GM23338 (cell line): ENCODE results near the gene BCAS3. TPM values are rescaled to one million over a fixed set of nuclear protein-coding genes. Genes with fewer than 3 reads are reported as not detected.

Experiments used
- ATAC-seq: fragments of 200-7000 bp; cut with Tn5 transposase; 3 replicates; pipeline ENCODE4 v1.9.1; 2020
- DNase-seq: peaks from one replicate; pipeline ENCODE4 v3.0.0-alpha.2; 2015; ENCODE audit warnings: low spot score
- H2AFZ ChIP-seq: fragments of 200-600 bp; sonication (generic); 2 replicates; pipeline ENCODE4 v1.8.0; 2016; ENCODE audit warnings: antibody characterized with exemption, mild to moderate bottlenecking, moderate library complexity
- H3F3A ChIP-seq: fragments of 200-600 bp; sonication (generic); replicated peaks from 2 replicates; pipeline ENCODE4 v1.8.0; 2017; ENCODE audit warnings: antibody characterized with exemption, mixed run types, low read depth
- H3K27ac ChIP-seq: fragments of 200-600 bp; sonication (generic); 2 replicates; pipeline ENCODE4 v1.6.1; 2016; ENCODE audit warnings: low read depth
- H3K27me3 ChIP-seq: fragments of 200-600 bp; sonication (generic); 2 replicates; pipeline ENCODE4 v1.8.0; 2016; ENCODE audit warnings: mild to moderate bottlenecking, mixed run types, moderate library complexity; ENCODE audit not compliant: insufficient read depth
- H3K36me3 ChIP-seq: fragments of 200-600 bp; sonication (generic); 2 replicates; pipeline ENCODE4 v1.8.0; 2016; ENCODE audit warnings: mild to moderate bottlenecking; ENCODE audit not compliant: insufficient read depth
- H3K4me1 ChIP-seq: fragments of 200-600 bp; sonication (generic); 2 replicates; pipeline ENCODE4 v1.8.0; 2016; ENCODE audit warnings: mild to moderate bottlenecking, moderate library complexity; ENCODE audit not compliant: insufficient read depth
- H3K4me2 ChIP-seq: fragments of 200-600 bp; sonication (generic); 2 replicates; pipeline ENCODE4 v1.7.1; 2017; ENCODE audit warnings: mixed run types
- H3K4me3 ChIP-seq: fragments of 200-600 bp; sonication (generic); 2 replicates; pipeline ENCODE4 v1.6.1; 2016; ENCODE audit warnings: mixed run types
- H3K79me2 ChIP-seq: fragments of 200-600 bp; sonication (generic); replicated peaks from 2 replicates; pipeline ENCODE4 v1.8.0; 2017; ENCODE audit warnings: mild to moderate bottlenecking; ENCODE audit not compliant: insufficient read depth
- H3K9me2 ChIP-seq: fragments of 200-600 bp; sonication (generic); 2 replicates; pipeline ENCODE4 v1.8.0; 2017; ENCODE audit not compliant: insufficient read depth
- H4K20me1 ChIP-seq: fragments of 200-600 bp; sonication (generic); replicated peaks from 2 replicates; pipeline ENCODE4 v1.8.0; 2017; ENCODE audit warnings: mild to moderate bottlenecking; ENCODE audit not compliant: insufficient read depth
- H3K27ac Mint-ChIP-seq: 2 replicates; pipeline ENCODE4 v1.8.0; 2020; ENCODE audit warnings: inconsistent platforms, mild to moderate bottlenecking, moderate library complexity, mixed read lengths
- H3K27me3 Mint-ChIP-seq: 3 replicates; pipeline ENCODE4 v1.8.0; 2022; ENCODE audit warnings: low read depth, mild to moderate bottlenecking, moderate library complexity, mixed read lengths, inconsistent platforms; ENCODE audit not compliant: insufficient read depth, poor library complexity
- H3K36me3 Mint-ChIP-seq: 3 replicates; pipeline ENCODE4 v1.8.0; 2021; ENCODE audit warnings: low read depth, mild to moderate bottlenecking, inconsistent platforms, moderate library complexity, mixed read lengths
- H3K4me1 Mint-ChIP-seq: 3 replicates; pipeline ENCODE4 v1.8.0; 2020; ENCODE audit warnings: mild to moderate bottlenecking, inconsistent platforms, mixed read lengths
- H3K4me3 Mint-ChIP-seq: 3 replicates; pipeline ENCODE4 v1.8.0; 2021; ENCODE audit warnings: moderate library complexity, mild to moderate bottlenecking, inconsistent platforms, mixed read lengths
- H3K9me3 Mint-ChIP-seq: 3 replicates; pipeline ENCODE4 v1.8.0; 2020; ENCODE audit warnings: moderate library complexity, mild to moderate bottlenecking, inconsistent platforms, mixed read lengths
- CREB1 ChIP-seq: fragments of 250-450 bp; sonication (Bioruptor Pico); IDR thresholded peaks from 2 replicates; pipeline ENCODE4 v1.5.0; 2020; ENCODE audit warnings: low read depth, mild to moderate bottlenecking, moderate library complexity
- EZH2 ChIP-seq: fragments of 200-600 bp; sonication (generic); IDR thresholded peaks from one replicate; pipeline ENCODE4 v1.8.0; 2017; ENCODE audit warnings: antibody characterized with exemption, mild to moderate bottlenecking, low read depth; ENCODE audit not compliant: unreplicated experiment
- EZH2phosphoT487 ChIP-seq: fragments of 200-600 bp; sonication (generic); IDR thresholded peaks from one replicate; pipeline ENCODE4 v1.8.1; 2018; ENCODE audit warnings: antibody characterized with exemption; ENCODE audit not compliant: unreplicated experiment
- JUNB ChIP-seq: IDR thresholded peaks from one replicate; pipeline ENCODE4 v1.6.1; 2016; ENCODE audit warnings: antibody characterized with exemption; ENCODE audit not compliant: unreplicated experiment
- NANOG ChIP-seq: IDR thresholded peaks from 2 replicates; pipeline ENCODE4 v1.6.1; 2016; ENCODE audit warnings: antibody characterized with exemption, borderline replicate concordance
- POLR2AphosphoS5 ChIP-seq: IDR thresholded peaks from 2 replicates; pipeline ENCODE4 v1.6.1; 2016; ENCODE audit warnings: antibody characterized with exemption, low read depth
- STAT1 ChIP-seq: IDR thresholded peaks from one replicate; pipeline ENCODE4 v1.6.1; 2016; ENCODE audit warnings: antibody characterized with exemption; ENCODE audit not compliant: unreplicated experiment
- ZNF114 ChIP-seq: fragments of 250-450 bp; sonication (Bioruptor Pico); IDR thresholded peaks from 2 replicates; pipeline ENCODE4 v1.5.0; 2020; ENCODE audit warnings: mild to moderate bottlenecking, moderate library complexity
- ZNF331 ChIP-seq: fragments of 250-450 bp; sonication (Bioruptor Pico); IDR thresholded peaks from 2 replicates; pipeline ENCODE4 v1.5.0; 2020; ENCODE audit warnings: low read depth, mild to moderate bottlenecking, moderate library complexity
- polyA plus RNA-seq: library from polyadenylated mRNA; unstranded; fragments of >200 nt; fragmentation: Nextera tagmentation; extraction: Ambion mirVana; gene quantifications from 2 replicates; pipeline ENCODE4 v1.2.1, GENCODE V29; 2016
- total RNA-seq: library from RNA; depleted of rRNA; stranded (reverse); fragments of >200 nt; shearing (Covaris generic); gene quantifications from 2 replicates; pipeline ENCODE4 v1.2.3, GENCODE V29; 2014
- TF ChIP-seq, protein P1 (sequence below), 2 experiments: fragments of 200-600 bp in 1 of 2; sonication (generic) in 1 of 2; conservative IDR thresholded peaks; 2 replicates each; pipeline versions ENCODE4 v1.5.1 to v1.6.1; 2016 to 2017; ENCODE audit warnings: antibody characterized with exemption in 2 of 2, low read depth in 2 of 2, mild to moderate bottlenecking in 2 of 2, moderate library complexity in 1 of 2
- TF ChIP-seq, protein P2 (sequence below): IDR thresholded peaks from 2 replicates; pipeline ENCODE4 v1.6.1; 2016; ENCODE audit warnings: antibody characterized with exemption
- TF ChIP-seq, protein P3 (sequence below): fragments of 250-450 bp; sonication (Bioruptor Pico); IDR thresholded peaks from 2 replicates; pipeline ENCODE4 v1.5.0; 2020; ENCODE audit warnings: mild to moderate bottlenecking, moderate library complexity
- TF ChIP-seq, protein P4 (sequence below): IDR thresholded peaks from one replicate; pipeline ENCODE4 v1.6.1; 2018; ENCODE audit warnings: antibody characterized with exemption; ENCODE audit not compliant: unreplicated experiment

The BCAS3 gene
- total and polyA plus RNA-seq, 2 experiments from 2014 or later = 8.2 to 28.0 TPM

DNA sequence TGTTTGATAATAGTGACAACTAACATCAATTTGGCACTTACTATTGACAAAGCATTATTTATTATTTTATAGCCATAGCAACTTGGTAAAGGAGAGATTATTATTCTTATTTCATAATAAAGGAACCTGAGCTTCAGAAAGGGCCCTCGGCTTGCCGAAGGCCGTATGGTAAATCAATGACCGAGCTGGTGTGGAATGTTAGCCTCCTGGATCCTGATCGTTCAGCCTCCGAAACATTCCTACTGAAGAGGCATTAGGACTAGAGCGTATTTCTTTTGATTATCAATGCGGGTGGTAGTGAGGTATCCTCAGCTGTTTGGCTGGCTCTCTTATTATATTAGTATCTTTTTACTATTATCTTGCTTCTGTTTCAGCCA is 522.7 kb downstream of the BCAS3 start:
- Histone ChIP-seq H2AFZ (no peak overlapping the region), H3K79me2 (no peaks in the 10 kb centered on the region), H3K27me3 (no peaks in the 10 kb centered on the region), H3F3A (no peaks in the 10 kb centered on the region), H4K20me1 (no peaks in the 10 kb centered on the region), H3K4me1 (peaks cover 7% of the 10 kb centered on the region; the same call in 1 of the 2 replicates), H3K9me2 (no peaks in the 10 kb centered on the region), H3K27ac (no peak overlapping the region), H3K4me3 (no peak overlapping the region), H3K4me2 (no peak overlapping the region), H3K36me3 (no peaks in the 10 kb centered on the region)
- Mint-ChIP-seq H3K9me3 (no peaks in the 10 kb centered on the region), H3K36me3 (no peaks in the 10 kb centered on the region), H3K27me3 (peaks cover 2% of the 10 kb centered on the region), H3K4me3 (no peak overlapping the region), H3K27ac (no peak overlapping the region), H3K4me1 (peaks cover 9% of the 10 kb centered on the region)
- TF ChIP-seq CREB1 (CRISPR knock-in tag) (no peak), JUNB (no peak), EZH2 (no peak), ZNF331 (CRISPR knock-in tag) (no peak), STAT1 (no peak), NANOG (no peak), EZH2phosphoT487 (no peak), ZNF114 (CRISPR knock-in tag) (no peak), POLR2AphosphoS5 (no peak)
- TF ChIP-seq, protein P1, sequence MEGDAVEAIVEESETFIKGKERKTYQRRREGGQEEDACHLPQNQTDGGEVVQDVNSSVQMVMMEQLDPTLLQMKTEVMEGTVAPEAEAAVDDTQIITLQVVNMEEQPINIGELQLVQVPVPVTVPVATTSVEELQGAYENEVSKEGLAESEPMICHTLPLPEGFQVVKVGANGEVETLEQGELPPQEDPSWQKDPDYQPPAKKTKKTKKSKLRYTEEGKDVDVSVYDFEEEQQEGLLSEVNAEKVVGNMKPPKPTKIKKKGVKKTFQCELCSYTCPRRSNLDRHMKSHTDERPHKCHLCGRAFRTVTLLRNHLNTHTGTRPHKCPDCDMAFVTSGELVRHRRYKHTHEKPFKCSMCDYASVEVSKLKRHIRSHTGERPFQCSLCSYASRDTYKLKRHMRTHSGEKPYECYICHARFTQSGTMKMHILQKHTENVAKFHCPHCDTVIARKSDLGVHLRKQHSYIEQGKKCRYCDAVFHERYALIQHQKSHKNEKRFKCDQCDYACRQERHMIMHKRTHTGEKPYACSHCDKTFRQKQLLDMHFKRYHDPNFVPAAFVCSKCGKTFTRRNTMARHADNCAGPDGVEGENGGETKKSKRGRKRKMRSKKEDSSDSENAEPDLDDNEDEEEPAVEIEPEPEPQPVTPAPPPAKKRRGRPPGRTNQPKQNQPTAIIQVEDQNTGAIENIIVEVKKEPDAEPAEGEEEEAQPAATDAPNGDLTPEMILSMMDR (conservative IDR thresholded peaks at IDR 0.05; ENCODE audit: low read depth in 2 of 2) = no peak
- TF ChIP-seq, protein P2, sequence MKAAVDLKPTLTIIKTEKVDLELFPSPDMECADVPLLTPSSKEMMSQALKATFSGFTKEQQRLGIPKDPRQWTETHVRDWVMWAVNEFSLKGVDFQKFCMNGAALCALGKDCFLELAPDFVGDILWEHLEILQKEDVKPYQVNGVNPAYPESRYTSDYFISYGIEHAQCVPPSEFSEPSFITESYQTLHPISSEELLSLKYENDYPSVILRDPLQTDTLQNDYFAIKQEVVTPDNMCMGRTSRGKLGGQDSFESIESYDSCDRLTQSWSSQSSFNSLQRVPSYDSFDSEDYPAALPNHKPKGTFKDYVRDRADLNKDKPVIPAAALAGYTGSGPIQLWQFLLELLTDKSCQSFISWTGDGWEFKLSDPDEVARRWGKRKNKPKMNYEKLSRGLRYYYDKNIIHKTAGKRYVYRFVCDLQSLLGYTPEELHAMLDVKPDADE = no peak
- TF ChIP-seq, protein P3, sequence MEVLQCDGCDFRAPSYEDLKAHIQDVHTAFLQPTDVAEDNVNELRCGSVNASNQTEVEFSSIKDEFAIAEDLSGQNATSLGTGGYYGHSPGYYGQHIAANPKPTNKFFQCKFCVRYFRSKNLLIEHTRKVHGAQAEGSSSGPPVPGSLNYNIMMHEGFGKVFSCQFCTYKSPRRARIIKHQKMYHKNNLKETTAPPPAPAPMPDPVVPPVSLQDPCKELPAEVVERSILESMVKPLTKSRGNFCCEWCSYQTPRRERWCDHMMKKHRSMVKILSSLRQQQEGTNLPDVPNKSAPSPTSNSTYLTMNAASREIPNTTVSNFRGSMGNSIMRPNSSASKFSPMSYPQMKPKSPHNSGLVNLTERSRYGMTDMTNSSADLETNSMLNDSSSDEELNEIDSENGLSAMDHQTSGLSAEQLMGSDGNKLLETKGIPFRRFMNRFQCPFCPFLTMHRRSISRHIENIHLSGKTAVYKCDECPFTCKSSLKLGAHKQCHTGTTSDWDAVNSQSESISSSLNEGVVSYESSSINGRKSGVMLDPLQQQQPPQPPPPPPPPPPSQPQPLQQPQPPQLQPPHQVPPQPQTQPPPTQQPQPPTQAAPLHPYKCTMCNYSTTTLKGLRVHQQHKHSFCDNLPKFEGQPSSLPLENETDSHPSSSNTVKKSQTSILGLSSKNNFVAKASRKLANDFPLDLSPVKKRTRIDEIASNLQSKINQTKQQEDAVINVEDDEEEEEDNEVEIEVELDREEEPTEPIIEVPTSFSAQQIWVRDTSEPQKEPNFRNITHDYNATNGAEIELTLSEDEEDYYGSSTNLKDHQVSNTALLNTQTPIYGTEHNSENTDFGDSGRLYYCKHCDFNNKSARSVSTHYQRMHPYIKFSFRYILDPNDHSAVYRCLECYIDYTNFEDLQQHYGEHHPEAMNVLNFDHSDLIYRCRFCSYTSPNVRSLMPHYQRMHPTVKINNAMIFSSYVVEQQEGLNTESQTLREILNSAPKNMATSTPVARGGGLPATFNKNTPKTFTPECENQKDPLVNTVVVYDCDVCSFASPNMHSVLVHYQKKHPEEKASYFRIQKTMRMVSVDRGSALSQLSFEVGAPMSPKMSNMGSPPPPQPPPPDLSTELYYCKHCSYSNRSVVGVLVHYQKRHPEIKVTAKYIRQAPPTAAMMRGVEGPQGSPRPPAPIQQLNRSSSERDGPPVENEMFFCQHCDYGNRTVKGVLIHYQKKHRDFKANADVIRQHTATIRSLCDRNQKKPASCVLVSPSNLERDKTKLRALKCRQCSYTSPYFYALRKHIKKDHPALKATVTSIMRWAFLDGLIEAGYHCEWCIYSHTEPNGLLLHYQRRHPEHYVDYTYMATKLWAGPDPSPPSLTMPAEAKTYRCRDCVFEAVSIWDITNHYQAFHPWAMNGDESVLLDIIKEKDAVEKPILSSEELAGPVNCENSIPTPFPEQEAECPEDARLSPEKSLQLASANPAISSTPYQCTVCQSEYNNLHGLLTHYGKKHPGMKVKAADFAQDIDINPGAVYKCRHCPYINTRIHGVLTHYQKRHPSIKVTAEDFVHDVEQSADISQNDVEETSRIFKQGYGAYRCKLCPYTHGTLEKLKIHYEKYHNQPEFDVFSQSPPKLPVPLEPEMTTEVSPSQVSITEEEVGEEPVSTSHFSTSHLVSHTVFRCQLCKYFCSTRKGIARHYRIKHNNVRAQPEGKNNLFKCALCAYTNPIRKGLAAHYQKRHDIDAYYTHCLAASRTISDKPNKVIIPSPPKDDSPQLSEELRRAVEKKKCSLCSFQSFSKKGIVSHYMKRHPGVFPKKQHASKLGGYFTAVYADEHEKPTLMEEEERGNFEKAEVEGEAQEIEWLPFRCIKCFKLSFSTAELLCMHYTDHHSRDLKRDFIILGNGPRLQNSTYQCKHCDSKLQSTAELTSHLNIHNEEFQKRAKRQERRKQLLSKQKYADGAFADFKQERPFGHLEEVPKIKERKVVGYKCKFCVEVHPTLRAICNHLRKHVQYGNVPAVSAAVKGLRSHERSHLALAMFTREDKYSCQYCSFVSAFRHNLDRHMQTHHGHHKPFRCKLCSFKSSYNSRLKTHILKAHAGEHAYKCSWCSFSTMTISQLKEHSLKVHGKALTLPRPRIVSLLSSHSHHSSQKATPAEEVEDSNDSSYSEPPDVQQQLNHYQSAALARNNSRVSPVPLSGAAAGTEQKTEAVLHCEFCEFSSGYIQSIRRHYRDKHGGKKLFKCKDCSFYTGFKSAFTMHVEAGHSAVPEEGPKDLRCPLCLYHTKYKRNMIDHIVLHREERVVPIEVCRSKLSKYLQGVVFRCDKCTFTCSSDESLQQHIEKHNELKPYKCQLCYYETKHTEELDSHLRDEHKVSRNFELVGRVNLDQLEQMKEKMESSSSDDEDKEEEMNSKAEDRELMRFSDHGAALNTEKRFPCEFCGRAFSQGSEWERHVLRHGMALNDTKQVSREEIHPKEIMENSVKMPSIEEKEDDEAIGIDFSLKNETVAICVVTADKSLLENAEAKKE (CRISPR knock-in tag) = no peak
- TF ChIP-seq, protein P4, sequence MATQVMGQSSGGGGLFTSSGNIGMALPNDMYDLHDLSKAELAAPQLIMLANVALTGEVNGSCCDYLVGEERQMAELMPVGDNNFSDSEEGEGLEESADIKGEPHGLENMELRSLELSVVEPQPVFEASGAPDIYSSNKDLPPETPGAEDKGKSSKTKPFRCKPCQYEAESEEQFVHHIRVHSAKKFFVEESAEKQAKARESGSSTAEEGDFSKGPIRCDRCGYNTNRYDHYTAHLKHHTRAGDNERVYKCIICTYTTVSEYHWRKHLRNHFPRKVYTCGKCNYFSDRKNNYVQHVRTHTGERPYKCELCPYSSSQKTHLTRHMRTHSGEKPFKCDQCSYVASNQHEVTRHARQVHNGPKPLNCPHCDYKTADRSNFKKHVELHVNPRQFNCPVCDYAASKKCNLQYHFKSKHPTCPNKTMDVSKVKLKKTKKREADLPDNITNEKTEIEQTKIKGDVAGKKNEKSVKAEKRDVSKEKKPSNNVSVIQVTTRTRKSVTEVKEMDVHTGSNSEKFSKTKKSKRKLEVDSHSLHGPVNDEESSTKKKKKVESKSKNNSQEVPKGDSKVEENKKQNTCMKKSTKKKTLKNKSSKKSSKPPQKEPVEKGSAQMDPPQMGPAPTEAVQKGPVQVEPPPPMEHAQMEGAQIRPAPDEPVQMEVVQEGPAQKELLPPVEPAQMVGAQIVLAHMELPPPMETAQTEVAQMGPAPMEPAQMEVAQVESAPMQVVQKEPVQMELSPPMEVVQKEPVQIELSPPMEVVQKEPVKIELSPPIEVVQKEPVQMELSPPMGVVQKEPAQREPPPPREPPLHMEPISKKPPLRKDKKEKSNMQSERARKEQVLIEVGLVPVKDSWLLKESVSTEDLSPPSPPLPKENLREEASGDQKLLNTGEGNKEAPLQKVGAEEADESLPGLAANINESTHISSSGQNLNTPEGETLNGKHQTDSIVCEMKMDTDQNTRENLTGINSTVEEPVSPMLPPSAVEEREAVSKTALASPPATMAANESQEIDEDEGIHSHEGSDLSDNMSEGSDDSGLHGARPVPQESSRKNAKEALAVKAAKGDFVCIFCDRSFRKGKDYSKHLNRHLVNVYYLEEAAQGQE = no peak
- ATAC-seq = no peak
- DNase-seq = no peak
